Activated naive CD8-positive, alpha-beta T cell treated with anti-CD3 and anti-CD28 coated beads for 36 hours (primary cell): Measurements from ENCODE around the gene TAS2R5. TPM values are rescaled to one million over a fixed set of nuclear protein-coding genes. Genes with fewer than 3 reads are reported as not detected.
"Not testable (repeated sequence)": the region's sequence is repeated elsewhere in the genome, so short reads cannot be mapped to it uniquely, and the experiment has no call there.

Experiments used
- DNase-seq: peaks from one replicate; pipeline ENCODE4 v3.0.0; 2021
- H3K27ac Mint-ChIP-seq: one replicate; pipeline ENCODE4 v1.8.0; 2022; ENCODE audit warnings: mild to moderate bottlenecking, moderate library complexity, mixed read lengths
- H3K27me3 Mint-ChIP-seq: one replicate; pipeline ENCODE4 v1.8.0; 2022; ENCODE audit warnings: mild to moderate bottlenecking, mixed read lengths
- H3K36me3 Mint-ChIP-seq: one replicate; pipeline ENCODE4 v1.8.0; 2021; ENCODE audit warnings: mild to moderate bottlenecking, mixed read lengths
- H3K4me1 Mint-ChIP-seq: one replicate; pipeline ENCODE4 v1.8.0; 2021; ENCODE audit warnings: mixed read lengths
- H3K4me3 Mint-ChIP-seq: one replicate; pipeline ENCODE4 v1.8.0; 2022; ENCODE audit warnings: mild to moderate bottlenecking, moderate library complexity, mixed read lengths
- H3K9me3 Mint-ChIP-seq: one replicate; pipeline ENCODE4 v1.8.0; 2022; ENCODE audit warnings: mixed read lengths
- total RNA-seq, 2 experiments: library from RNA; stranded (reverse); gene quantifications; one replicate each; pipeline ENCODE4 v1.2.3, GENCODE V29; 2021

Gene TAS2R5
- under 1 TPM; 0.43 to 0.74 TPM for total RNA-seq

GRCh38 chr7:141789917-141790316 lies at the start of gene TAS2R5:
Gene TAS2R5, plus strand, starts transcription at chr7:141790217. Its CDS starts 145 bp downstream, at chr7:141790362.
- H3K4me3 Mint-ChIP-seq: no peak within 1 kb of the TSS

GRCh38 chr7:141742229-141742628 lies 47.8 kb upstream of the TAS2R5 start:
- H3K4me3 Mint-ChIP-seq: no peak overlapping the region

More at GRCh38 chr7:141789917-141790316, at the start of gene TAS2R5:
- DNase-seq: no peak
- H3K27ac Mint-ChIP-seq: no peak within 1 kb of the TSS
- peaks cover 6% of the 10 kb centered on the region for H3K36me3 Mint-ChIP-seq
- no peaks in the 10 kb centered on the region for H3K4me1 Mint-ChIP-seq
- H3K9me3 Mint-ChIP-seq: no peaks in the 10 kb centered on the region
- no peaks in the 10 kb centered on the region for H3K27me3 Mint-ChIP-seq

GRCh38 chr7:141744131-141744530 lies 45.9 kb upstream of the TAS2R5 start:
- no peaks in the 10 kb centered on the region for H3K9me3 Mint-ChIP-seq
- no peaks in the 10 kb centered on the region for H3K27me3 Mint-ChIP-seq
- H3K27ac Mint-ChIP-seq: no peak overlapping the region
- peaks cover 25% of the 10 kb centered on the region for H3K4me1 Mint-ChIP-seq
- H3K4me3 Mint-ChIP-seq: no peak overlapping the region
- peaks cover 45% of the 10 kb centered on the region for H3K36me3 Mint-ChIP-seq
- DNase-seq: no peak

More at GRCh38 chr7:141742229-141742628, 47.8 kb upstream of the TAS2R5 start:
- no peaks in the 10 kb centered on the region for H3K27me3 Mint-ChIP-seq
- H3K9me3 Mint-ChIP-seq: no peaks in the 10 kb centered on the region
- H3K27ac Mint-ChIP-seq: peak overlapping the region; percentile 36
- H3K4me1 Mint-ChIP-seq: peaks cover 26% of the 10 kb centered on the region
- DNase-seq: no peak
- H3K36me3 Mint-ChIP-seq: peaks cover 48% of the 10 kb centered on the region

- Mint-ChIP-seq H3K4me3 (no peak overlapping the region), H3K27ac (no peak overlapping the region), H3K9me3 (peaks cover 24% of the 10 kb centered on the region), H3K4me1 (peaks cover 5% of the 10 kb centered on the region), H3K27me3 (no peaks in the 10 kb centered on the region), H3K36me3 (peaks cover 60% of the 10 kb centered on the region)
- DNase-seq: no peak
Measured at GRCh38 chr7:141748396-141748795, 41.6 kb upstream of the TAS2R5 start.

GRCh38 chr7:141751904-141752303 lies 38.1 kb upstream of the TAS2R5 start:
- peaks cover 74% of the 10 kb centered on the region for H3K36me3 Mint-ChIP-seq
- peaks cover 24% of the 10 kb centered on the region for H3K9me3 Mint-ChIP-seq
- not testable (repeated sequence) for H3K27ac Mint-ChIP-seq, H3K27me3 Mint-ChIP-seq, H3K4me3 Mint-ChIP-seq, H3K4me1 Mint-ChIP-seq, DNase-seq

- DNase-seq: no peak
- peaks cover 24% of the 10 kb centered on the region for H3K9me3 Mint-ChIP-seq
- peaks cover 79% of the 10 kb centered on the region for H3K36me3 Mint-ChIP-seq
- no peaks in the 10 kb centered on the region for H3K4me1 Mint-ChIP-seq
- H3K27ac Mint-ChIP-seq: no peak overlapping the region
- no peak overlapping the region for H3K4me3 Mint-ChIP-seq
- no peaks in the 10 kb centered on the region for H3K27me3 Mint-ChIP-seq
Measured at GRCh38 chr7:141752634-141753033, 37.4 kb upstream of the TAS2R5 start.

- no peak for DNase-seq
- Mint-ChIP-seq H3K36me3 (peaks cover 74% of the 10 kb centered on the region), H3K9me3 (peaks cover 23% of the 10 kb centered on the region), H3K4me3 (no peak overlapping the region), H3K27ac (no peak overlapping the region), H3K4me1 (no peaks in the 10 kb centered on the region), H3K27me3 (no peaks in the 10 kb centered on the region)
Measured at GRCh38 chr7:141754939-141755338, 35.1 kb upstream of the TAS2R5 start.

- H3K27ac Mint-ChIP-seq: no peak within 1 kb of the TSS
- H3K36me3 Mint-ChIP-seq: peaks cover 38% of the 10 kb centered on the region
- no peaks in the 10 kb centered on the region for H3K4me1 Mint-ChIP-seq
- no peak within 1 kb of the TSS for H3K4me3 Mint-ChIP-seq
- H3K9me3 Mint-ChIP-seq: no peaks in the 10 kb centered on the region
- DNase-seq: no peak
- no peaks in the 10 kb centered on the region for H3K27me3 Mint-ChIP-seq
Measured at GRCh38 chr7:141763797-141764196, 26.2 kb upstream of the TAS2R5 start, which contains the start of gene TAS2R3. Gene TAS2R3, plus strand, starts transcription at chr7:141764097. Its CDS starts 62 bp downstream, at chr7:141764159.

- H3K9me3 Mint-ChIP-seq, H3K4me1 Mint-ChIP-seq, H3K27ac Mint-ChIP-seq, H3K4me3 Mint-ChIP-seq, H3K27me3 Mint-ChIP-seq, DNase-seq: not testable (repeated sequence)
- peaks cover 52% of the 10 kb centered on the region for H3K36me3 Mint-ChIP-seq
Measured at GRCh38 chr7:141770083-141770583, 19.9 kb upstream of the TAS2R5 start.

- H3K27ac Mint-ChIP-seq: no peak within 1 kb of the TSS
- no peaks in the 10 kb centered on the region for H3K4me1 Mint-ChIP-seq
- no peak within 1 kb of the TSS for H3K4me3 Mint-ChIP-seq
- no peaks in the 10 kb centered on the region for H3K27me3 Mint-ChIP-seq
- peaks cover 62% of the 10 kb centered on the region for H3K36me3 Mint-ChIP-seq
- peaks cover 10% of the 10 kb centered on the region for H3K9me3 Mint-ChIP-seq
- DNase-seq: no peak
Measured at GRCh38 chr7:141776374-141776773, 13.6 kb upstream of the TAS2R5 start, which contains the start of gene TAS2R4. Gene TAS2R4, plus strand, starts transcription at chr7:141776674. Its CDS starts 1,815 bp downstream, at chr7:141778489.

- Mint-ChIP-seq H3K4me1 (no peaks in the 10 kb centered on the region), H3K9me3 (no peaks in the 10 kb centered on the region), H3K27ac (no peak overlapping the region), H3K27me3 (no peaks in the 10 kb centered on the region), H3K36me3 (peaks cover 1% of the 10 kb centered on the region), H3K4me3 (no peak overlapping the region)
- DNase-seq: no peak
Measured at GRCh38 chr7:141785706-141786552, 4.1 kb upstream of the TAS2R5 start.

GRCh38 chr7:141788296-141788695 lies 1.7 kb upstream of the TAS2R5 start:
- Mint-ChIP-seq H3K4me3 (no peak overlapping the region), H3K27ac (no peak overlapping the region), H3K27me3 (no peaks in the 10 kb centered on the region), H3K36me3 (peaks cover 4% of the 10 kb centered on the region), H3K9me3 (no peaks in the 10 kb centered on the region), H3K4me1 (no peaks in the 10 kb centered on the region)
- DNase-seq: no peak

- H3K4me3 Mint-ChIP-seq: no peak overlapping the region
- no peaks in the 10 kb centered on the region for H3K9me3 Mint-ChIP-seq
- no peaks in the 10 kb centered on the region for H3K27me3 Mint-ChIP-seq
- no peak overlapping the region for H3K27ac Mint-ChIP-seq
- peaks cover 6% of the 10 kb centered on the region for H3K36me3 Mint-ChIP-seq
- no peaks in the 10 kb centered on the region for H3K4me1 Mint-ChIP-seq
- DNase-seq: no peak
Measured at GRCh38 chr7:141792526-141792925, 2.5 kb downstream of the TAS2R5 start.

GRCh38 chr7:141820067-141820466 lies 30.1 kb downstream of the TAS2R5 start:
- Mint-ChIP-seq H3K4me3 (no peak overlapping the region), H3K36me3 (peaks cover 56% of the 10 kb centered on the region), H3K9me3 (peaks cover 53% of the 10 kb centered on the region), H3K4me1 (peaks cover 2% of the 10 kb centered on the region), H3K27ac (no peak overlapping the region), H3K27me3 (no peaks in the 10 kb centered on the region)
- DNase-seq: no peak

GRCh38 chr7:141822432-141822831 lies 32.4 kb downstream of the TAS2R5 start:
- H3K36me3 Mint-ChIP-seq: peaks cover 56% of the 10 kb centered on the region

More at GRCh38 chr7:141822432-141822831, 32.4 kb downstream of the TAS2R5 start:
- H3K27ac Mint-ChIP-seq, DNase-seq, H3K4me1 Mint-ChIP-seq, H3K27me3 Mint-ChIP-seq, H3K4me3 Mint-ChIP-seq: not testable (repeated sequence)
- peaks cover 49% of the 10 kb centered on the region for H3K9me3 Mint-ChIP-seq
